Activated T-cell treated with anti-CD3 and anti-CD28 coated beads for 4 hours (primary cell): ENCODE measurements around the gene PIWIL1.

Experiments used
- DNase-seq: peaks from one replicate; pipeline ENCODE4 v3.0.0-alpha.2; 2020

PIWIL1 gene

GRCh38 chr12:130382818-130383217 lies 45.1 kb downstream of the PIWIL1 start:
- DNase-seq = no peak

GRCh38 chr12:130384234-130384633 lies 46.5 kb downstream of the PIWIL1 start:
- DNase-seq = no peak

GRCh38 chr12:130385193-130385592 lies 47.5 kb downstream of the PIWIL1 start:
- DNase-seq = no peak

GRCh38 chr12:130391186-130391585 lies 53.5 kb downstream of the PIWIL1 start:
- DNase-seq = no peak

- DNase-seq = no peak
Measured at GRCh38 chr12:130394906-130395305, 57.2 kb downstream of the PIWIL1 start.

- DNase-seq = no peak
Measured at GRCh38 chr12:130396667-130397066, 59.0 kb downstream of the PIWIL1 start.

- DNase-seq = no peak
Measured at GRCh38 chr12:130398100-130398848, 60.6 kb downstream of the PIWIL1 start.

- DNase-seq = no peak
Measured at GRCh38 chr12:130401703-130402102, 64.0 kb downstream of the PIWIL1 start.

GRCh38 chr12:130405332-130405731 lies 67.6 kb downstream of the PIWIL1 start:
- no peak for DNase-seq

GRCh38 chr12:130412384-130412783 lies 74.7 kb downstream of the PIWIL1 start:
- no peak for DNase-seq

- no peak for DNase-seq
Measured at GRCh38 chr12:130413909-130414308, 76.2 kb downstream of the PIWIL1 start.

- no peak for DNase-seq
Measured at GRCh38 chr12:130414381-130414780, 76.7 kb downstream of the PIWIL1 start.

- no peak for DNase-seq
Measured at GRCh38 chr12:130418251-130418650, 80.6 kb downstream of the PIWIL1 start.

- no peak for DNase-seq
Measured at GRCh38 chr12:130419116-130419515, 81.4 kb downstream of the PIWIL1 start.

GRCh38 chr12:130420071-130420470 lies 82.4 kb downstream of the PIWIL1 start:
- DNase-seq = no peak

- DNase-seq = no peak
Measured at GRCh38 chr12:130421896-130422295, 84.2 kb downstream of the PIWIL1 start.
